SK-N-SH treated with all-trans-retinoic acid at 6 μM for 48 hours (cell line): ENCODE results near the gene PAK6.

Experiments
- ATAC-seq: fragments of 200-7000 bp; cut with Tn5 transposase; 3 replicates; pipeline ENCODE4 v1.9.1; 2020; ENCODE audit warnings: mild to moderate bottlenecking, moderate library complexity
- ARNTL ChIP-seq: fragments of 450-650 bp; formaldehyde crosslinking; IDR thresholded peaks from 2 replicates; pipeline ENCODE4 v1.5.0; 2020; ENCODE audit warnings: low read depth, mild to moderate bottlenecking, moderate library complexity, borderline replicate concordance
- BACH2 ChIP-seq: fragments of 250-450 bp; sonication (Bioruptor Pico); IDR thresholded peaks from 2 replicates; pipeline ENCODE4 v1.9.0; 2021; ENCODE audit warnings: mild to moderate bottlenecking, borderline replicate concordance
- CREB5 ChIP-seq: fragments of 250-450 bp; sonication (Bioruptor Pico); IDR thresholded peaks from 2 replicates; pipeline ENCODE4 v1.5.1; 2020; ENCODE audit warnings: low read depth, mild to moderate bottlenecking, moderate library complexity
- CSDC2 ChIP-seq: fragments of 250-450 bp; sonication (Bioruptor Pico); IDR thresholded peaks from 2 replicates; pipeline ENCODE4 v1.5.0; 2020; ENCODE audit warnings: mild to moderate bottlenecking, moderate library complexity
- ESRRG ChIP-seq: fragments of 250-450 bp; sonication (Bioruptor Pico); IDR thresholded peaks from 2 replicates; pipeline ENCODE4 v1.6.1; 2021; ENCODE audit warnings: mild to moderate bottlenecking
- GLIS3 ChIP-seq: fragments of 250-450 bp; sonication (Bioruptor Pico); IDR thresholded peaks from 2 replicates; pipeline ENCODE4 v1.5.0; 2020; ENCODE audit warnings: mild to moderate bottlenecking, moderate library complexity
- ISL1 ChIP-seq: fragments of 250-450 bp; sonication (Bioruptor Pico); IDR thresholded peaks from 2 replicates; pipeline ENCODE4 v2.1.2; 2022; ENCODE audit warnings: mild to moderate bottlenecking, moderate library complexity
- OSR1 ChIP-seq: fragments of 250-450 bp; sonication (Bioruptor Pico); IDR thresholded peaks from 2 replicates; pipeline ENCODE4 v1.8.0; 2022; ENCODE audit warnings: moderate library complexity, mild to moderate bottlenecking, inconsistent platforms
- PATZ1 ChIP-seq: fragments of 250-450 bp; sonication (Bioruptor Pico); IDR thresholded peaks from 2 replicates; pipeline ENCODE4 v1.8.0; 2020; ENCODE audit warnings: mild to moderate bottlenecking, moderate library complexity, borderline replicate concordance
- POU6F1 ChIP-seq: fragments of 250-450 bp; sonication (Bioruptor Pico); IDR thresholded peaks from 2 replicates; pipeline ENCODE4 v1.8.0; 2021; ENCODE audit warnings: low read depth, mild to moderate bottlenecking, moderate library complexity, borderline replicate concordance
- PPARA ChIP-seq: fragments of 250-450 bp; sonication (Bioruptor Pico); IDR thresholded peaks from 2 replicates; pipeline ENCODE4 v1.5.0; 2020; ENCODE audit warnings: mild to moderate bottlenecking, borderline replicate concordance
- RARB ChIP-seq: fragments of 250-450 bp; sonication (Bioruptor Pico); IDR thresholded peaks from 2 replicates; pipeline ENCODE4 v1.8.0; 2021; ENCODE audit warnings: mild to moderate bottlenecking, moderate library complexity
- SNAI2 ChIP-seq: fragments of 250-450 bp; sonication (Bioruptor Pico); IDR thresholded peaks from 2 replicates; pipeline ENCODE4 v1.5.0; 2020; ENCODE audit warnings: mild to moderate bottlenecking, moderate library complexity
- TCF4 ChIP-seq: fragments of 250-450 bp; sonication (Bioruptor Pico); IDR thresholded peaks from 2 replicates; pipeline ENCODE4 v1.8.0; 2021; ENCODE audit warnings: mild to moderate bottlenecking, moderate library complexity, borderline replicate concordance
- TSHZ2 ChIP-seq: fragments of 250-450 bp; sonication (Bioruptor Pico); IDR thresholded peaks from 2 replicates; pipeline ENCODE4 v1.5.0; 2020; ENCODE audit warnings: mild to moderate bottlenecking, moderate library complexity
- ZC3H10 ChIP-seq: fragments of 250-450 bp; sonication (Bioruptor Pico); IDR thresholded peaks from 2 replicates; pipeline ENCODE4 v1.5.1; 2021; ENCODE audit warnings: mild to moderate bottlenecking, moderate library complexity
- ZFP3 ChIP-seq: fragments of 250-450 bp; sonication (Bioruptor Pico); IDR thresholded peaks from 2 replicates; pipeline ENCODE4 v1.5.0; 2020; ENCODE audit warnings: mild to moderate bottlenecking, moderate library complexity
- ZFP30 ChIP-seq: fragments of 450-650 bp; formaldehyde crosslinking; IDR thresholded peaks from 2 replicates; pipeline ENCODE4 v1.5.0; 2022; ENCODE audit warnings: mild to moderate bottlenecking, moderate library complexity
- ZNF565 ChIP-seq: fragments of 450-650 bp; formaldehyde crosslinking; conservative IDR thresholded peaks from 2 replicates; pipeline ENCODE4 v1.5.0; 2020; ENCODE audit warnings: low read depth, mild to moderate bottlenecking, moderate library complexity
- ZNF70 ChIP-seq: fragments of 450-650 bp; formaldehyde crosslinking; IDR thresholded peaks from 2 replicates; pipeline ENCODE4 v1.5.0; 2020; ENCODE audit warnings: mild to moderate bottlenecking, moderate library complexity

Gene PAK6

GRCh38 chr15:40287505-40287904 lies 48.6 kb downstream of the PAK6 start:
- TF ChIP-seq OSR1 (no peak), CSDC2 (CRISPR knock-in tag) (no peak), CREB5 (CRISPR knock-in tag) (no peak), PATZ1 (no peak), ZC3H10 (CRISPR knock-in tag) (no peak), PPARA (CRISPR knock-in tag) (no peak), ARNTL (no peak)
- TF ChIP-seq, all 23 proteins: peak for 0
- ATAC-seq: no peak

GRCh38 chr15:40287968-40288367 lies 49.1 kb downstream of the PAK6 start:
- TF ChIP-seq RARB (CRISPR knock-in tag): no peak
- TF ChIP-seq, all 23 proteins: peak for 0
- no peak for ATAC-seq

- no peak for ATAC-seq
- TF ChIP-seq ZNF565 (CRISPR knock-in tag) (no peak), BACH2 (CRISPR knock-in tag) (no peak), TSHZ2 (CRISPR knock-in tag) (no peak), OSR1 (no peak), ZNF70 (CRISPR knock-in tag) (no peak), RARB (CRISPR knock-in tag) (no peak), ISL1 (no peak), ZFP3 (CRISPR knock-in tag) (no peak), TCF4 (CRISPR knock-in tag) (no peak), POU6F1 (no peak), CREB5 (CRISPR knock-in tag) (no peak), PPARA (CRISPR knock-in tag) (no peak), ZFP30 (no peak), ZC3H10 (CRISPR knock-in tag) (no peak), ESRRG (no peak), SNAI2 (CRISPR knock-in tag) (no peak), ARNTL (no peak), GLIS3 (CRISPR knock-in tag) (no peak), PATZ1 (no peak), CSDC2 (CRISPR knock-in tag) (no peak)
- TF ChIP-seq, all 23 proteins: peak for 0
Observed at GRCh38 chr15:40289140-40289775, 50.4 kb downstream of the PAK6 start.
